ENCODE data around the gene GSK3A.

Gene GSK3A

DNA sequence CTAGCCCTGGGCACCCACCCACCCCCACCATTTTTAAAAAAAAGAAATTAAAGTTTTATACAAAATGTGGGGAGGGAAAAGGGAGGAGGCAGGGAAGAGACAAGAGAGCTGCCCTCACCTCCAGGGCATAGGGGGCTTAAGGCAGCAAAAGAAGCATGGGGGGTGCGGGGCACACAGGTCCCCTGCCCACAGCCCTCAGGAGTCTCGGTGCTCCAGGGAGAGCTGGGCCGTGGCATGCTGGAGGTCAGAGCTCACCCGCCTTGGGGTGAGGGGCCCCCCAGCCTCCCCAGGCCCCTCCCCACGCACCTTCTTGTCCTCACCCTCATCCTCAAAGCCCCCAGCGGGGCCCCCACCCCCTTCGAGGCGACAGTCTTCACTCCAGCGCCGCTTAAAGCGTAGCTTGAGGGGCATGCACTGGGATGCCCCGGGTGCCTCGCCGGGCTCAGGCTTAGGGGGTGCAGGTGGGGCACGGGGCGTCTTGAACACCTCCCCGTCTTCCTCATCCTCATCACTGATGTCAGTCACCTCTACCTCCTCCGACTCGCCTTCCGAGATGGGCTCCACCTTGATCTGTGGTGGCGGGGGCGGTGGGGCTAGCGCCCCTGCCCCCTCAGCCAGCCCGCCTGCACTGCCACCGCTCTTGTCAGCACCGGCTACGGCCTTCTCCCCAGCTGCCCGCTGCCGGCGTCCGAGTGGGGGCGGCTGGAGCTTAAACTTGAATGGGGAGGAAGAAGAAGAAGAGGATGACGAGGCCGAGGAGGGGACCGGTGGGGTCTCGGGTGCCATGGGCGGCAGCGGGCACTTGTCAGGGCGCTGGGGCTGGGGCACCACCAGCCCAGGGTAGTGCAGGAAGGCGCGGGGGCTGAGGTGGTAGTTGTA lies 6.1 kb upstream of the GSK3A start:
- DNase-seq (ENCODE audit: low spot score), result no peak

DNA sequence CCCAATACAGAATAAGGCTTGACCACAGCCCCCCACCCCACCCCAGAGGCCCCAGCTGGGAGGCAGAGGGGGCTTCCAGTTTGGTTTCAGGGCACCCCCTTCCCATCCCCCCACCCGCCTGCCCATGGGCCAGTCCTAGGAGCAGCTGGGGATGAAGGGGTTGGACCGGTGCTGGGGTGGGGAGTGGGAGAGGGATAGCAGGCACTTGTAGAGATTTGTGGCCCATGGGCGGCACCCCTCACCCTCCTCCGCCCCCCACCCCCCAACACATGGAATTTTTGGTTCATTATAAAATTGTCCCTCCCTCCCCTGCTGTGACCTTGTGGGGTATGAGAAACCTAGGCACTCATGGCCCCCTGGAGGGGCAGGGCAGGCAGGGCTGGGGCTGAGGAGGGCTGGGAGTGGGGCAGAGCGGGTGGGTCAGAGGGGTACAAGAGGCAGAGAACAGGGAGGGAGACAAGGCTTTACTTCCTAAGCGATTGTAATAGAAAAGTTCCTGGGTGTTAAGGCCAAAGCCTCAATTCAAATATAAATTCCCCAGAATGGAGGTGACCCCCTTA lies 5.3 kb upstream of the GSK3A start:
- no peak for DNase-seq (ENCODE audit: low spot score)

DNA sequence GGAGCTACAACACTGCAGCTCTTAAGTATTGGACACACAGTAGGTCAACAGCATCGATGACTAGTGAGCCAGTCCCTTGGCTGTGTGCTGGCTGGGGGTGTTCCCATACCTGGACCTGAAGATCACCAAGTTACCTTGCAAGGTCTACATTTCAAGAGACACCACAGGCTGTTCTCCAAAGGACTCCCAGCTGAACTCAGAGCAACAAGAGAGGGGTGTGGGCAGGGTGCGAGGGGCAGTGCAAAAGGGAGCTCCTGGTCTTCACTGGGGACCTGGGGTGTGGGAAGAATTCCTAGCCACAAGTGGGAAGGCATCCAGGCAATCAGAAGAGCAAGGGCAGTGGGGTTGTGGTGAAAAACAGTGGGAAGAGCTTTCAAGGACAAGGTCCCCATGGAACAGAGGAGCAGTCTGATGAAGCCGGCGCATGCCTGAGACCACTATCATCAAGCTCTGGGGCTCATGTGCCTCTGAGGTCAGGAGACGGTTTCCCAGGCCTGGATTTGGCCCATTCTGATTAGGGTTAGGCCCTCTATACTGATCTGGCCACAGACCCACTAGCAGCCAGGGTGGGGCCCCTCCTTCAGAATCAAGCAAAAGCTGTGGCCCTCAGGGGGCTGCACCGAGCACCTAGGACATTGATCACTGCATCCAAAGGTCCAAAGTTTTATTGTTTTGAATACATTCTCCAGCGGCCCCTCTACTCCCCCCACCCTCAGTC lies 4.7 kb upstream of the GSK3A start:
- no peak for DNase-seq (ENCODE audit: low spot score)

DNA sequence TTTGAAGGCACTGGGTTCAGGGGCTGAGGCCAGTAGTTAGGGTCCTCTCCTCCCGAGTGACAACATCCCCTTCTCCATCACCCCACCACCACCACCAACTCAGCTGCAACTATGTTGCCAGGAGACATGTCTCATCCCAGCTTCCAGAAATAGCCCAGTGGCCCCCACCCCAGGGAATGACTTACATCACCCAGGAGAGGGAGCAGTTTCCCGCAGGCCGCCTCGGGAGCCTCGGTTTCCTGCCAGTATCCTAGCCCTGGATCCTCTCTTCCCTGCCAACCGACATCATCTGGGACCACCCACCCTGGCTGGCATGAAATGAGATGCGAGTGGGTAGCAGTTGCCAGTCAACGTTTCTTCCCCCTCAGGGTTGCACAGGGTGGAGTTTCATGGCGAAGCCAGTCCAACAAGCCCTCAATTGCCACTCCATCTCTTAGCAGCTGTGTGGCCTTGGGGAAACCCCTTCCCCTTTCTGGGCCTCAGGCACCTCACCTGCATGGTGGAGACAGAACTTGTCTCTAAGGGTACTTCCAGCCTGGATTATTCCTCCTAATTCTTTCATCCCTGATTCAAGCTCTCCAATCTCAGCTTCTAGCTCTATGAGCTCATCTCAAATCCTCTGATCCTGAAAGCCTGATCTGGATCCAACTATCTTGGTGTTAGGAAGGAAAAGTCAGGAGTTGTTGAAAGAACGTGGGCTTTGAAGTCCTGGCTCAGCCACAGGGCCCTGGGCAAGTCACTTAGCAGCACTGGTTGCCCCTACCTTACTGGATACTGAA lies 3.9 kb upstream of the GSK3A start:
- DNase-seq (ENCODE audit: low spot score), result peak; percentile 72

DNA sequence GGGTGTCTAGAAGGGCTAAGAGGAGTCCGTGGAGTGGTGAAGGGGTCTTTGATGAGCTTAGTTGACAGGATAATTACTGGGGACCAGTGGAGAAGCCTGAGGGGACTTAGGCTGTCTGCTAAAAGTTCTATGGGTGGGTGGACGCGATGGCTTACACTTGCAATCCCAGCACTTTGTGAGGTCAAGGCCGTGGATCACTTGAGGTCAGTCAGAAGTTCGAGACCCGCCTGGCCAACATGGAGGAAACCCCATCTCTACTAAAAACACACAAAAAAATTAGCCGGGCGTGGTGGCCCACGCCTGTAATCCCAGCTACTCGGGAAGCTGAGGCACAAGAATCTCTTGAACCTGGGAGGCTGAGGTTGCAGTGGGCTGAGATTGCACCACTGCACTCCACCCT lies 2.8 kb upstream of the GSK3A start:
- DNase-seq (ENCODE audit: low spot score), result no peak

DNA sequence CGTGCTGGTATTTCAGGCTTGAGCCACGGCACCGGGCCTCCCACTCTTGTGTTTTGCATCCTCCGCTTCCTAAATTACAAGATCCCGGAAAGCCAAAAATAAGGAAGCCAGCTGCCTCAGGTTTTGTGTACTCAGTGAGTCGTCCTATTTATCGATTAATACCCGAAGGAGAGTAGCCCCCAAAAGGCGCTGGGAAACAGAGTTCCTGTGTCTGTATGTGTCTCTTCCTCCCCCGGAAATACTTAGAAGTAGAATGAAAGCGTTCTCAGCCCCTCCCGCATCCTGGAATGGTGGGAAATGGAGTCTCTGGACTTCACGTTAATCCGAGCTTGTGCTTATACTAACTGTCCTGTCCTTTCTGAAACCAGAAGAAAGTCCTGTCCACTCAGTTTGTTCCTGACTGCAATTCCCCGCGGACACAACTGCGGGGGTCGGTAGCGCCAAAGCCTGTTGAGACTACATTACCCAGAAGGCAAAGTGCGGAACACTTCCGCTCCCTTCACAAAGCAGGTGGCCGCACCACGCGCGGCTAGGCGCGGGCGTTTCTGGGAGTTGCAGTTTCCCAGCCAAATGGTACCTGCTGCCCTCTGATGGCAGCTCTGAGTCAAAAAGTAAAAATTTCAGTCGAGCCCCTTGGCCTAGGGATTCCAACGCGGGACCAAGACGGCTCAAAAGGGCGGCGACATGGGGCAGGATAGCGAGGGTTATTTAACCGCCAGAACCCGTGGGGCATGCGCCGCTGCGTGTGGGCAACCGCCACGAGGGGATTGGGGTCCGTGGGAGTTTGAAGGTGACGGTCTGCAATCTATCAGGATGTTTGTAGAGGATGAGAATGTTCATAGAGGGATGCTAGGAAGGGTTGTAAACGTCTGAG lies 2.2 kb upstream of the GSK3A start:
- DNase-seq (ENCODE audit: low spot score), result peak; percentile 96

DNA sequence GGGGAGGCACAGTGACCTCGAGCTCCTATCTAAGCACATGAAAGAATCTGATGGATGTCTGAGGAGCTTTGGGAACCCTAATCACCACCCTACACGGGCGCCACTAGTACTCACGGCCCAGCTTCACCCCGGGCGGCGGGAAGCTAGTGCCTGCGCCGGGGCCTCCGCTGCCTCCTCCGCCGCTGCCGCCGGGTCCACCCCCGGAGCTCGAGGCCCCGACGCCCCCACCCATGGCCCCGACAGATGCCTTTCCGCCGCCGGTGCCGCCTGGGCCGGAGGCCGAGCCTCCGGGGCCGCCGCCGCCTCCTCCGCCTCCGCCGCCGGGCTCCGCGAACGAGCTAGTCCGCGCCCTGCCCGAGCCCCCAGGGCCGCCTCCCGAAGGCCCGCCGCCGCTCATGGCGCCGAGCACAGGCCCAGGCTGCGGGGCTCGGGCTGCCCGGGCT lies 312 bp downstream of the GSK3A start:
- DNase-seq (ENCODE audit: low spot score), result no peak

DNA sequence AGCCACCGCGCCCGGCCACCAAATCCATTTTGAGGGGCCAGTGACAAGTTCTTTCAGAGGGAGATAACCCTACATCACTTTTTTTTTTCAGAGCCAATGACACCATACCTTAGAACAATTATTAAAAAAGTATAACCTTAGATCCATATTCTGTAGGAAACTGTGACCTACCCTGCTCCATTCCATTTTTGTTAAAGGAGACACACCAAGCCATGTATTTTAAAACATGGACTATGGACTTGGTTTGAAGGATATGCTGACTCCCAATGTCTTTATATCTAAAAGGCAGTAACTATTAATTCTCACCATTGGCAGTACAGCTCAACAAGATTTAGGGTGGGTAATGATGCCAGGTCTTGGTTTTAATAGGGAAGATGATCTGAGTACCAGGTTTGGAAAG lies 1.1 kb downstream of the GSK3A start:
- no peak for DNase-seq (ENCODE audit: low spot score)

DNA sequence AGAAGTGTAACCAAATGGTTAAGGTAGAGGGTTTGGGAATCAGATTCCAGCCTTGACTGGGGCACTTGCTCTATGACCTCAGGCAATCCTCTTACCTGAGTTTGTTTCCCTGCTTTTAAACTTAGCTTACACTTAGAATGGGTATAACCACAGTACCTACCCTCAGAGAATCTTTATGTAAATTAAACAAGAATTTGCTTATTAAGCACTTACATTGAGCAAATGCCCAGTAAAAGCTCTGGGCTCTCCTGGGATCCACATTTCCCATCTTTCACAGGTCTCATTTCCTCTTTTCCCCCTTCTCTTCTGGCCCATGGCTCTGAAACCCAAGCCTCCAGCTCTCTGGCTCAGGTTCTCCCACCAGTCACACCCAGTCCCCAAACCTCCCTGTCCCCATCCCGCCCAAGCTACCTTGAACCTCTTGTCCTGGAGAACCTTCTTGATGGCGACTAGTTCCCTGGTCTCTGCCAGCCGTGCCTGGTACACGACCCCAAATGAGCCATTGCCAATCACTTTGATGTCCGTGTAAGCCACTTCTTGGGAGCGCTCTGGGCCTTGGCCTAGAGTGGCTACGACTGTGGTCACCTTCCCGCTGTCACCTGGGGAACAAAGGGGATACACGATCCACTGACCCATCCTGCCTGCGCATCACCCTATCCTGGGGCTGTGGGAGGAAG lies 2.7 kb downstream of the GSK3A start:
- no peak for DNase-seq (ENCODE audit: low spot score)

DNA sequence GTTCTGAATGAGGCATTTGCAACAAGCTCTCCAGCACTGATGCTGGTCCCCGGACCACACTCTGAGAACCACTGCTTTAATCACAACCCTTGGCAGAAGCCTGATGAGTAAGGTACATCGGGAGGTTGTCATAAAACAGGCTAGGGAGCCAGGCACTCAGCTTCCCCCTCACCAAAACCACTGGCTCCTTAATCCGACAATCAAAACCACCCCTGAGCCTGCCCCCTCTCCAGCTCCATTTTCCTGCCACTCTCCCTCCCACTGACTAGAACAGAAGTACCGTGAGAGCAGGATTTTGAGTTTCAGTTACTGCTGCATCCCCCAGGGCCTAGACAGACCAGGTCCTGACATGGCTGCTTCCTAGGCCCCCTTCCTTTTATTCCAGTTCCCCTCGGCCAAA lies 7.2 kb downstream of the GSK3A start:
- no peak for DNase-seq (ENCODE audit: low spot score)

DNA sequence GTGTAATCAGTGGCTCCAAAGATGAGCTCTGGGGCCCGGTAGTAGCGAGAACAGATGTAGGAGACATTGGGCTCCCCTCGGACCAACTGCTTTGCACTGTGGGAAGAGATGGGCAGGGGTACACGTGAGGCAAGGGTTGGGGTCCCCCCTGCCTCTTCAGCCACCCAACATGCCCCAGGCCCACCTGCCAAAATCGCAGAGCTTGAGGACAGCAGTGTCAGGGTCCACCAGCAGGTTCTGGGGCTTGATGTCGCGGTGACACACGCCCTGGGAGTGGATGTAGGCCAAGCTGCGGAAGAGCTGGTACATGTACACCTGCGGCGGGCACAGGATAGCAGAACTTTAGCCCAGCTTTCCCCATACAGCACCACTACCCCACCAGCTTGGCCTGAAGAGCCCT lies 8.0 kb downstream of the GSK3A start:
- no peak for DNase-seq (ENCODE audit: low spot score)

DNA sequence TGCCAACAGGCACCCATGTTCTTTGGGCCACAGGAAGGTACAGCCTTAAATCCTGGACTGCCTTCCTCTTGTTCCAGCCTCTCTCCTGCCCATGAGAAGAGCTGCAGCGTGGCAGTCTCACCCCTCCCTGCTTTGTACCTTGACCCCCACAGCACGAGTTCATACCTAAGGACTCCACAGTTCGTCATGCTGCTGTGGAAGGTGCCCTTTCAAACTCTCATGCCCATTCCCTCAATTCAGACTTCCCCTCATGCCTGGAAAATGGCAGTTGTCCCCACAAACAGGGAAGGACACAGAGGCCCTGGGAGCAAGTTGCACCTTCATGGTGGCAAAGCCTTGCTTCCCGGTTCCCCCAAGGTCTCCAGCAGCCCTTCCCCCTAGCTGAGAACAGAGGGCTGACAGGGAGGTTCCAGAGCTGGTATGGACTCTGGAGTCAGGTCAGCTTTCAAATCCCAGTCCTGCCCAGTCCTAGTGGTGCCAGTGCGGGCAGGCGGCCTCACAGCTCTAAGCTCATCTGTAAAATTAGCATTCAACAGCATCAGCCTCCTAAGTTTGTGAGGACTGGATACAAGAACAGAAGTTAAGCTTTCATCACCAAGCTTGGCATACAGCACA lies 8.6 kb downstream of the GSK3A start:
- DNase-seq (ENCODE audit: low spot score), result no peak

DNA sequence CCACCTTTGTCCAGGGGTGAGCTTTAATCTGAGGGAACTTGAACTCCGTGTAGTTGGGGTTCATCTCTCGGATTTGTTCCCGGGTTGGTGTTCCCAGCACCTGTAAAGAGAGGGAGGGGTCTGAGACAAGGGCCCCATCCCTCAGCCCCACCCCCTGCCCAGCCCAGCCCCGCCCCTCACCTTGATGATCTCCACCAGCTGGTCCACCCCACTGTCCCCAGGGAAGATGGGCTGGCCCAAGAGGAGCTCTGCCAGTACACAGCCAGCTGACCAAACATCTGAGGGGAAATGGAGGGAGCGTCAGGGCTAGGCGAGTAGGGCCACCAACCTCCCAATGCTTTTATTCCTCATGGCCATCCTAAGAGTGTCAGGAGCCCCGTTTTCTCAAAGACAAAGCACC lies 9.3 kb downstream of the GSK3A start:
- no peak for DNase-seq (ENCODE audit: low spot score)

DNA sequence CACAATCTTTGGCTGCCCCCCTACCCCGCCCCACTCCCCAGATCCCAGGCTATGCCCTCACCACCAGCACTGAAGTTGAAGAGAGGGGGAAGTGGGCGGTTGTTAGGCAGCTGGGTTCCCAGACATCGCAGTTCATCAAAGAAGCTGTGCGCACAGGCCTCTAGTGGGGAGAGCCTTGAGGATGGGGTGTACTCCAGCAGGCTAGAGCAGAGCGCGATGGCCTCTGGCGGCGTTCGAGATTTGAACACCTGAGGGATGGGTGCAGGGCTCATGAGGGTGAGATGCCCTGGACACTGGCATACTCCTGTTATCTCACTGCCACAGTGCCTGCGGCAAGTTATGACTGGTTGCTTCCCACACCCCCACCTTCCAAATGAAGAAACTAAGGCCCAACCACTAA lies 10.0 kb downstream of the GSK3A start:
- no peak for DNase-seq (ENCODE audit: low spot score)

DNA sequence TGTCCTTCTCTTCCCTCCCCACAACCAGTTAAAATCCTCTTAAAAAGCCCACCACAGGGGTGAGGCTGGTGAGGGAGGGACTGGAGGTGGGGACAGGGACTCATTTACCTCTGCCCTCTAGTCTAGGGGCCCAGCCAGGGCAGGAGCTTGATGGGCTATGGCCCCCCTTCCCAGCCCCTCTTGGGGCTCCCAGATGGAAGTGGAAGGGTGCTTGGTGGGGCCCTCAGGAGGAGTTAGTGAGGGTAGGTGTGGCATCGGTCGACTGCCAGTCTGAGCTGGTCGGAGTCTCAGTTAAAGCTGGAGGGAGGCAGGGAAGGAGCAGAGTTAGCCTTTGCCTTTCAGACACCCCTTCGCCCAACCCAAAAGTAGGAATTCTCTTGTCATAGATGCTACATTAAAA lies 11.8 kb downstream of the GSK3A start:
- no peak for DNase-seq (ENCODE audit: low spot score)

DNA sequence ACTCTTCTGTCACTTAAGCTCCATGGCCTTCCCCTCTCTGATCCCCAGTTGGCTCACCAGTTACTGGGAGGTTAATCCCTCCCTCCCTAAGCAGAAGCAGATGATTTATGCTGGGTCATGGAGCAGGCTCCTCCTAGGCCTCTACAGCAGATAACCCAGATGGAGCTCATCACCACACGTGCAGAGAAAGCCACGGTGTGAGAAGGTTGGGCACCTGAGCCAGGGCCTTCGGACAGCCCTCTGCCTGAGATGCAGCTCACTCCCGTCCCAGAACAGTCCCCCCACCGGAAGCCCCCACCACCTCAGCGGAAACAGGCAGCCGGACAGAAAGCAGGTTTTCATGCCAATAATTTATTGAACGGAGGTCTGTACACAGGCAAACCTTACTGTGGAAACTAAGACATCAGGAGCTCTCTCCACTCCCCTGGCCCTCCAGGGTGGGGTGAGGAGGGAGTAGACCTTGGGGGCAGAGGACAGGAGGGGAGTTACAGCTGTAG lies 12.5 kb downstream of the GSK3A start:
- DNase-seq (ENCODE audit: low spot score), result no peak

DNA sequence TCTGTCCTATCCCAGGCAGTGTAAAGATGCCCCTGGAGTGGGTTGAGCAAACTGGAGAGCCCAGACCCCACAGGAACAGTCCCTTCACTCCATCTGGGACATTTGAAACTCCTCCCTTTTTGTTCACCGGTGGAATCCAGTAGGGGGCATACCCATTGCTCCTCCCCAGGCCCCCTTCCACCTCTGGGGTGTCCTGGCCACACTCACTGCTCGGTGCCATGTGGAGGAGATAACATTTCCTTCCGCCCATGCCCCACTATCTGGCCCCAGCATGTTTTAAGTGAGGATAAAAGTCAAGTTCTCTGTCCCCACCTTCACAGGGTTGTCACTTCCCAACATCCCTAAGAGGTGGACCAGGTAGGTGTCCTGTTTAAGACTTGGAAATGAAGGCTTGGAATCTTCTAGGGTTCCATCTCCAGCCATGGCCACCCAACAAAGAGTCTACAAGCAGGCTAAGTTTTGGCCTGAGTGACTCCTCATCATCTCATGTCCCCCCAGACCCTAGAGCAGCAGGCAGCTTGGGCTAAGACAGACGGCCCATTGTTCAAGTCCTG lies 13.0 kb downstream of the GSK3A start:
- no peak for DNase-seq (ENCODE audit: low spot score)

DNA sequence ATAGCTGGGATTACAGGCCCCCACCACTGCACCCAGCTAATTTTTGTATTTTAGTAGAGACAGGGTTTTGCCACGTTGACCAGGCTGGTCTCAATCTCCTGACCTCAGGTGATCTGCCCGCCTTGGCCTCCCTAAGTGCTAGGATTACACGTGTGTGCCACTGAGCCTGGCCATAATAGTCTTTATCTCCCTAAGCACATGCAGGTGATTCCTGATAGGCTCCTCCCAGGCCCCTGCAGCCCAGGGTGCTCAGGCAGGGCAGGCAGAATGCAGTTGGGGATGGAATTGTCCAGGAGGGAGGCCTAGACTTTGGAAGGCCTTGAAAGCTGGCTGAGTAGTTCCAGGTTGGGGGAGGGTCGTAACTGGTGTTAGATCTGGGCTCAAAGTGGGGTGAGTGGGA lies 13.8 kb downstream of the GSK3A start:
- DNase-seq (ENCODE audit: low spot score), result no peak

DNA sequence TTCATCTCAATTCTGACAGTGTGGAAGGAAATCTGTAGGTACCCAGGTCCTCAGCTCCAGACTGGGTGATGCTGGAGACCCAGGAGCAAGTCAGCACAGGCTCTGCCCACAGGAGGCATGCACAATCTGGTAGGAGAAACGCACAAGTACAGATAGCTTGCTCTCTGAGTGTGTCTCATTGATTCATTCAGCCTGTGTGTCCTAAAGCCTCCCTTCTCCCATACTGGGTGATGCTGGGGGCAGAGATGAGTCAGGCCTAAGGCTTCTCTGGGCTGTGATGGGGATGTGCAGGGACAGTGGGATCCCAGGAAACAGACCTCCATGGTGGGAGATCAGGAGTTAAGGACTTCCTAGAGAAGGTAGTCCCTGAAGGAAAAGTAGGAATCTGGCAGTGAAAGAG lies 15.5 kb downstream of the GSK3A start:
- DNase-seq (ENCODE audit: low spot score), result no peak

DNA sequence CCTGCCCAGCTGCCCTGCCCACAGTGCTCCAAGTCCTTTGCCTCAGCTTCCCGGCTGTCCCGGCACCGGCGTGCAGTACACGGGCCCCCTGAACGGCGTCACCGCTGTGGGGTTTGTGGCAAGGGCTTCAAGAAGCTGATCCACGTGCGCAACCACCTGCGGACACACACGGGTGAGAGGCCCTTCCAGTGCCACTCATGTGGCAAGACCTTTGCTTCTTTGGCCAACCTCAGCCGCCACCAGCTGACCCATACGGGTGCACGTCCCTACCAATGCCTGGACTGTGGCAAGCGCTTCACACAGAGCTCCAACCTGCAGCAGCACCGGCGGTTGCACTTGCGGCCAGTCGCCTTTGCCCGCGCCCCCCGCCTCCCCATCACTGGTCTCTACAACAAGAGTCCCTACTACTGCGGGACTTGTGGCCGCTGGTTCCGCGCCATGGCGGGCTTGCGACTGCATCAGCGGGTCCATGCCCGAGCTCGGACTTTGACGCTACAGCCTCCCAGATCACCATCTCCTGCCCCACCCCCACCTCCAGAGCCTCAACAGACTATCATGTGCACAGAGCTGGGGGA lies 16.6 kb downstream of the GSK3A start:
- DNase-seq (ENCODE audit: low spot score), result no peak
